Left forelimb (tissue), 1 donor: ENCODE data around the gene SPCS3.
"Not testable (repeated sequence)": the region's sequence is repeated elsewhere in the genome, so short reads cannot be mapped to it uniquely, and the experiment has no call there.

ENCODE experiments used
- DNase-seq: peaks from one replicate; pipeline ENCODE4 v3.0.0-alpha.2; 2018; ENCODE audit warnings: low spot score

Gene SPCS3

GRCh38 chr4:176306837-176307665 is 12.7 kb upstream of the SPCS3 start:
- DNase-seq, result no peak

GRCh38 chr4:176307666-176307930 is 12.2 kb upstream of the SPCS3 start:
- no peak for DNase-seq

GRCh38 chr4:176308441-176308840 is 11.3 kb upstream of the SPCS3 start:
- no peak for DNase-seq

GRCh38 chr4:176309046-176309445 is 10.7 kb upstream of the SPCS3 start:
- DNase-seq, result no peak

GRCh38 chr4:176309772-176310171 is 10.0 kb upstream of the SPCS3 start:
- DNase-seq, result no peak

GRCh38 chr4:176313596-176314336 is 6.0 kb upstream of the SPCS3 start:
- DNase-seq, result no peak

- DNase-seq, result no peak
Observed at GRCh38 chr4:176319151-176319703, 539 bp upstream of the SPCS3 start.

- DNase-seq, result peak; percentile 91
Observed at GRCh38 chr4:176320340-176320975, 692 bp downstream of the SPCS3 start.

GRCh38 chr4:176320976-176321361 is 1.2 kb downstream of the SPCS3 start:
- no peak for DNase-seq

- DNase-seq, result no peak
Observed at GRCh38 chr4:176321589-176321988, 1.8 kb downstream of the SPCS3 start.

GRCh38 chr4:176323511-176324160 is 3.9 kb downstream of the SPCS3 start:
- no peak for DNase-seq

GRCh38 chr4:176324876-176325275 is 5.1 kb downstream of the SPCS3 start:
- not testable (repeated sequence) for DNase-seq

GRCh38 chr4:176333076-176333475 is 13.3 kb downstream of the SPCS3 start:
- DNase-seq, result no peak

GRCh38 chr4:176334066-176334465 is 14.3 kb downstream of the SPCS3 start:
- no peak for DNase-seq

GRCh38 chr4:176335421-176335820 is 15.7 kb downstream of the SPCS3 start:
- no peak for DNase-seq

- DNase-seq, result no peak
Observed at GRCh38 chr4:176339936-176340761, 20.4 kb downstream of the SPCS3 start.

- no peak for DNase-seq
Observed at GRCh38 chr4:176340871-176341685, 21.3 kb downstream of the SPCS3 start.

- DNase-seq, result no peak
Observed at GRCh38 chr4:176342384-176342783, 22.6 kb downstream of the SPCS3 start.

- DNase-seq, result no peak
Observed at GRCh38 chr4:176343286-176343685, 23.5 kb downstream of the SPCS3 start.

- DNase-seq, result not testable (repeated sequence)
Observed at GRCh38 chr4:176345346-176345745, 25.6 kb downstream of the SPCS3 start.
